Body of pancreas (tissue), 4 donors: ENCODE measurements around the gene AUH. TPM values are rescaled to one million over a fixed set of nuclear protein-coding genes. Genes with fewer than 3 reads are reported as not detected.
A peak's percentile ranks its signal among the peaks of the same experiment; 100 is the strongest.

Source experiments
- ATAC-seq: fragments of 150-250 bp; one replicate; pipeline ENCODE4 v1.9.1; 2016
- DNase-seq, 4 donors: peaks; one replicate each; pipeline ENCODE4 v3.0.0-alpha.2; 2019
- H3K27ac ChIP-seq, 4 donors: fragments of 200-600 bp; sonication (generic); 1 replicate in 3 of 4; 2 replicates in 1 of 4; pipeline versions ENCODE4 v1.5.1 to v1.6.1; 2016 to 2019; ENCODE audit warnings: mild to moderate bottlenecking in 1 of 4, mixed read lengths in 1 of 4, moderate library complexity in 1 of 4
- H3K27me3 ChIP-seq, 2 donors: fragments of 200-600 bp; sonication (generic); one replicate each; pipeline ENCODE4 v1.6.0; 2016; ENCODE audit warnings: mild to moderate bottlenecking in 1 of 2
- H3K36me3 ChIP-seq, 2 donors: fragments of 200-600 bp; sonication (generic); replicated peaks in 1 of 2; 2 replicates each; pipeline ENCODE4 v1.5.1; 2016; ENCODE audit warnings: low read depth in 2 of 2; ENCODE audit not compliant: insufficient read depth in 1 of 2
- H3K4me1 ChIP-seq: fragments of 200-600 bp; sonication (generic); one replicate; pipeline ENCODE4 v1.6.0; 2016
- H3K4me3 ChIP-seq, 2 donors: fragments of 200-600 bp; sonication (generic); 1 replicate in 1 of 2; 2 replicates in 1 of 2; pipeline ENCODE4 v1.5.1; 2016 to 2019
- H3K9me3 ChIP-seq, 3 donors: fragments of 200-600 bp; sonication (generic); 1 replicate in 2 of 3; 2 replicates in 1 of 3; pipeline ENCODE4 v1.5.1; 2016
- CTCF ChIP-seq, 7 experiments: fragments of 450-650 bp in 4 of 7; fragments of 200-600 bp in 3 of 7; sonication (generic) in 3 of 7; IDR thresholded peaks; one replicate each; pipeline ENCODE4 v1.5.1; 2016 to 2019; ENCODE audit warnings: antibody characterized with exemption in 7 of 7
- POLR2A ChIP-seq, 3 donors: fragments of 450-650 bp; IDR thresholded peaks; one replicate each; pipeline ENCODE4 v1.6.1; 2016; ENCODE audit warnings: antibody characterized with exemption in 3 of 3, mild to moderate bottlenecking in 2 of 3
- WGBS, 2 donors: methylation state at CpG; one replicate each; pipeline ENCODE4 v1.1.5; 2017; 5-methylcytosine and 5-hydroxymethylcytosine counted together
- intact Hi-C: fragments of 100-400 bp; cut with DNase I; formaldehyde crosslinking; loops from one replicate; pipeline ENCODE4 v1.15.1; 2023
- total RNA-seq, 2 donors: library from RNA; depleted of rRNA; stranded (reverse); fragments of >200 nt; gene quantifications; one replicate each; pipeline ENCODE4 v1.1.0, GENCODE V29; 2016

The AUH gene
- total RNA-seq, 2 donors from 2014 or later: 47.7 to 75.8 TPM

DNA sequence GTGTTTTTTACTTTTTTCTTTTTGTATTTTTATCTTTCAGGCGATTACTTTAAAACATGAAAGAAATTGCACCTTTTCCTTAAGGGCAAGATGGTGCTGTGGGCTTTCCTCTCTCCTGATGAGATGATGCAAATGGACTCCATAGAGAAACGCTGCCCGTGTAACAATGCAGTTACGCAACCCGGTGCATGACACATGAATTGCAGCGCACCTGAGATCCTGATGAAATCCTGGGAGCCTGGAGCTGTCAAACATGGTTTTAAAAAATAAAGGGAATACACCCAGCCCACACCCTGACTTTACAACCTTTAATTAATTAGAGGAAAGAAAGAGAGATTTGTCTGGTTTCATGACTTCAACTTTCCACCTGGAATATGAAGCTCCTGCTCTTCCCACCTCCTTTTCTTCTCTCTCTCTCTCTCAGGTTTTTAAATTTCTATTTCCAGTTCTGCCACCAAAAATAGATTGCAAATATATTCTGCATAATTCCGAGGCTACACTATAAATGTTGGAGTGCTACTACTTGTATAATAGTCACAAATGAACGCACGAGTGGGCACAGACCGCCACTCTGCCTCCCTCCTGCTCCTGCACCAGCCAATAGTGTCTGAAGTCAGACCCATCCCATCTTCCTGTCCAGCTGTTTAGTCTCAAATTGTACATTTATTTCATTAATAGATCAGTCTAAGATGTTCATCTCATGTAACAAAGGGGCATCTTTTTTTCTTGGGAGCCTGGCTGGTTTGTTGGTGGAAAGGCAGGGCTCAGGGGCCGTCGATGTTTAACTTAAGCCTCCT lies 179.1 kb downstream of the AUH start:
- WGBS, 2 donors: 77 to 81% methylated on average over 12 of the region's 12 CpGs
- no peak for ATAC-seq

GRCh38 chr9:91181541-91181940 lies 180.2 kb downstream of the AUH start:
- no peak overlapping the region for H3K27ac ChIP-seq
- H3K4me1 ChIP-seq: no peaks in the 10 kb centered on the region
- intact Hi-C loops: no loop called here
- ATAC-seq (no peak), DNase-seq (no peak)
- TF ChIP-seq CTCF (IDR thresholded peaks at IDR 0.05): no peak
- TF ChIP-seq POLR2A (IDR thresholded peaks at IDR 0.05): no peak
- no peaks in the 10 kb centered on the region for H3K36me3 ChIP-seq
- H3K27me3 ChIP-seq: no peaks in the 10 kb centered on the region
- 83 to 88% methylated on average over 7 to 8 of the region's 8 CpGs for WGBS, 2 donors
- H3K4me3 ChIP-seq: no peak overlapping the region
- no peaks in the 10 kb centered on the region for H3K9me3 ChIP-seq

More for the DNA sequence above, 179.1 kb downstream of the AUH start:
- DNase-seq: no peak
- Histone ChIP-seq H3K9me3 (no peaks in the 10 kb centered on the region), H3K27ac (no peak overlapping the region), H3K36me3 (no peaks in the 10 kb centered on the region), H3K4me3 (no peak overlapping the region), H3K27me3 (no peaks in the 10 kb centered on the region), H3K4me1 (no peaks in the 10 kb centered on the region)
- TF ChIP-seq POLR2A (IDR thresholded peaks at IDR 0.05) (no peak), CTCF (IDR thresholded peaks at IDR 0.05) (no peak)
- intact Hi-C loops: no loop called here

GRCh38 chr9:91180930-91181268 lies 180.8 kb downstream of the AUH start:
- no peak for TF ChIP-seq POLR2A (IDR thresholded peaks at IDR 0.05)
- no peak for TF ChIP-seq CTCF (IDR thresholded peaks at IDR 0.05)
- intact Hi-C loops: no loop called here
- ATAC-seq (no peak), DNase-seq (peak in 1 of 4 donors; percentile 2)
- WGBS, 2 donors: 91 to 100% methylated on average over 2 to 3 of the region's 3 CpGs
- Histone ChIP-seq H3K36me3 (no peaks in the 10 kb centered on the region), H3K4me1 (no peaks in the 10 kb centered on the region), H3K27ac (no peak overlapping the region), H3K27me3 (no peaks in the 10 kb centered on the region), H3K4me3 (no peak overlapping the region), H3K9me3 (no peaks in the 10 kb centered on the region)

DNA sequence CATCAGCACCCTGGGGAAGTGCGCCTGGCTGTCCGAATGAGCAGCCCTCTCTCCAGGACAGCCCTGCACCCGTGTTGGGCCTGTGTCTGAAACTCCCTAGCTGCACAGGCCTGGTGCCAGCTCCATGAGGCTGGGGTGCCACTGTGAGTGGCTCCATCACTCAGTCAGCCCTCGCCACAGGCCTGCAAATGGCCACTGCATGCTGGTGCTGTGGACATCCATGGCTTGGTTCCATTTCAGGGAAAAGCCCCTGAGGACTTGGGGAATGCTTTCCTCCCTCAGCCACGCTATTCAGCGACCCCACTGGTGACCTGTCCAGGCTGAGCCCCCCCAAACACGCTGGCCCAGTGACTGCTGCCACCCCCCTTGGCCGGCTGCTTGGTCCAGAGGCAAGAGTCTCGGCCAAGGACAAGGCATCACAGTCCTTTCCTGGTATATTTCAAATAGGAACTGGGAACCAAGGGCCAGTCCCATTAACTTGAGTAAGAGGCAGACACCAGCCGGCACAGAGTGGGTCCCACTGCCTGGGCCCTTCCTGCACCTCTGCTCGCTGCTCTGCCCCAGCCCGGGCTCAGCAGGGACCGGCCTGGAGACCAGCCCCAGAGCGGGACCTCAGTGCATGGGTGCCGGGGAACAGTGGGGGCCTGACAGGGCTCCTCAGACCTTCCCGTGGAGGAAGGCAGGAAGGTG lies 181.3 kb downstream of the AUH start:
- TF ChIP-seq CTCF (IDR thresholded peaks at IDR 0.05): no peak
- TF ChIP-seq POLR2A (IDR thresholded peaks at IDR 0.05): no peak
- DNase-seq: peak in 1 of 4 donors; percentile 4
- Histone ChIP-seq H3K27me3 (no peaks in the 10 kb centered on the region), H3K4me3 (no peak overlapping the region), H3K27ac (no peak overlapping the region), H3K4me1 (no peaks in the 10 kb centered on the region), H3K9me3 (no peaks in the 10 kb centered on the region), H3K36me3 (no peaks in the 10 kb centered on the region)
- intact Hi-C loops: no loop called here
- no peak for ATAC-seq
- 89% methylated on average over 3 to 13 of the region's 16 CpGs for WGBS, 2 donors
